BE2C (cell line): Measurements from ENCODE around the gene SH3BGRL.
"Not testable (repeated sequence)": the region's sequence is repeated elsewhere in the genome, so short reads cannot be mapped to it uniquely, and the experiment has no call there.

Experiments
- DNase-seq: peaks from one replicate; pipeline ENCODE4 v3.0.0-alpha.2; 2020
- H3K27me3 ChIP-seq: fragments of 250-450 bp; sonication (Bioruptor Pico); 2 replicates; pipeline ENCODE4 v1.5.1; 2020; ENCODE audit warnings: mild to moderate bottlenecking
- H3K36me3 ChIP-seq: fragments of 250-450 bp; sonication (Bioruptor Pico); 2 replicates; pipeline ENCODE4 v1.5.1; 2020; ENCODE audit warnings: mild to moderate bottlenecking
- H3K4me1 ChIP-seq: fragments of 250-450 bp; sonication (Bioruptor Pico); 2 replicates; pipeline ENCODE4 v1.5.1; 2020
- H3K4me3 ChIP-seq: 2 replicates; pipeline ENCODE4 v1.5.1; 2011; ENCODE audit warnings: low read depth, low read length
- H3K9me3 ChIP-seq: fragments of 250-450 bp; sonication (Bioruptor Pico); 2 replicates; pipeline ENCODE4 v1.5.1; 2020
- CTCF ChIP-seq: IDR thresholded peaks from 2 replicates; pipeline ENCODE4 v1.5.1; 2012; ENCODE audit warnings: mild to moderate bottlenecking, low read depth, low read length

Gene SH3BGRL

GRCh38 chrX:81316163-81316562 is 114.3 kb downstream of the SH3BGRL start:
- Histone ChIP-seq H3K36me3 (no peaks in the 10 kb centered on the region), H3K4me3 (no peak overlapping the region), H3K9me3 (no peaks in the 10 kb centered on the region), H3K4me1 (no peaks in the 10 kb centered on the region), H3K27me3 (no peaks in the 10 kb centered on the region)
- no peak for TF ChIP-seq CTCF
- no peak for DNase-seq

- H3K4me1 ChIP-seq, H3K9me3 ChIP-seq, H3K27me3 ChIP-seq, DNase-seq, H3K36me3 ChIP-seq, H3K4me3 ChIP-seq: not testable (repeated sequence)
Measured at GRCh38 chrX:81331653-81332052, 129.8 kb downstream of the SH3BGRL start.

- no peaks in the 10 kb centered on the region for H3K4me1 ChIP-seq
- DNase-seq, result no peak
- H3K36me3 ChIP-seq, result no peaks in the 10 kb centered on the region
- H3K9me3 ChIP-seq, result no peaks in the 10 kb centered on the region
- H3K4me3 ChIP-seq, result no peak overlapping the region
- H3K27me3 ChIP-seq, result no peaks in the 10 kb centered on the region
- TF ChIP-seq CTCF, result no peak
Measured at GRCh38 chrX:81336455-81337152, 134.7 kb downstream of the SH3BGRL start.

- Histone ChIP-seq H3K9me3 (no peaks in the 10 kb centered on the region), H3K4me3 (no peak overlapping the region), H3K27me3 (no peaks in the 10 kb centered on the region), H3K4me1 (no peaks in the 10 kb centered on the region), H3K36me3 (no peaks in the 10 kb centered on the region)
- no peak for TF ChIP-seq CTCF
- no peak for DNase-seq
Measured at GRCh38 chrX:81337805-81338204, 135.9 kb downstream of the SH3BGRL start.

- Histone ChIP-seq H3K27me3 (no peaks in the 10 kb centered on the region), H3K9me3 (no peaks in the 10 kb centered on the region), H3K4me3 (no peak overlapping the region), H3K4me1 (no peaks in the 10 kb centered on the region), H3K36me3 (no peaks in the 10 kb centered on the region)
- DNase-seq, result no peak
- no peak for TF ChIP-seq CTCF
Measured at GRCh38 chrX:81338924-81339323, 137.0 kb downstream of the SH3BGRL start.

- H3K4me1 ChIP-seq, H3K36me3 ChIP-seq, H3K27me3 ChIP-seq, H3K9me3 ChIP-seq, DNase-seq, H3K4me3 ChIP-seq: not testable (repeated sequence)
Measured at GRCh38 chrX:81345296-81345695, 143.4 kb downstream of the SH3BGRL start.
